Measurements from ENCODE around the gene ZXDB.
"Not testable (repeated sequence)": the region's sequence is repeated elsewhere in the genome, so short reads cannot be mapped to it uniquely, and the experiment has no call there.

The ZXDB gene

GRCh38 chrX:57596109-57596508 lies 4.3 kb downstream of the ZXDB start:
- Histone ChIP-seq H3K9me3 (ENCODE audit: severe bottlenecking) (no peaks in the 10 kb centered on the region), H3K27ac (ENCODE audit: poor library complexity, severe bottlenecking) (peak overlapping the region; percentile 88), H3K27me3 (ENCODE audit: insufficient read depth, poor library complexity, severe bottlenecking) (no peaks in the 10 kb centered on the region), H3K4me1 (ENCODE audit: insufficient read depth, poor library complexity, severe bottlenecking) (peaks cover 17% of the 10 kb centered on the region), H3K4me3 (ENCODE audit: severe bottlenecking) (peak overlapping the region; percentile 16), H3K36me3 (ENCODE audit: low read depth) (peaks cover 16% of the 10 kb centered on the region)
- TF ChIP-seq CTCF (IDR thresholded peaks at IDR 0.05; ENCODE audit: poor library complexity, severe bottlenecking) = no peak
- no peak for DNase-seq (ENCODE audit: low spot score)
- no peak for ATAC-seq (ENCODE audit: low read depth)

GRCh38 chrX:57596516-57596915 lies 4.7 kb downstream of the ZXDB start:
- TF ChIP-seq CTCF (IDR thresholded peaks at IDR 0.05; ENCODE audit: poor library complexity, severe bottlenecking) = no peak
- Histone ChIP-seq H3K4me3 (ENCODE audit: severe bottlenecking) (peak overlapping the region; percentile 16), H3K27ac (ENCODE audit: poor library complexity, severe bottlenecking) (peak overlapping the region; percentile 88), H3K27me3 (ENCODE audit: insufficient read depth, poor library complexity, severe bottlenecking) (no peaks in the 10 kb centered on the region), H3K36me3 (ENCODE audit: low read depth) (peaks cover 16% of the 10 kb centered on the region), H3K9me3 (ENCODE audit: severe bottlenecking) (no peaks in the 10 kb centered on the region), H3K4me1 (ENCODE audit: insufficient read depth, poor library complexity, severe bottlenecking) (peaks cover 14% of the 10 kb centered on the region)
- no peak for ATAC-seq (ENCODE audit: low read depth)
- no peak for DNase-seq (ENCODE audit: low spot score)

GRCh38 chrX:57607295-57608187 lies 15.7 kb downstream of the ZXDB start:
- Histone ChIP-seq H3K27ac (ENCODE audit: poor library complexity, severe bottlenecking) (no peak overlapping the region), H3K9me3 (ENCODE audit: severe bottlenecking) (no peaks in the 10 kb centered on the region), H3K36me3 (ENCODE audit: low read depth) (no peaks in the 10 kb centered on the region), H3K4me1 (ENCODE audit: insufficient read depth, poor library complexity, severe bottlenecking) (no peaks in the 10 kb centered on the region), H3K4me3 (ENCODE audit: severe bottlenecking) (no peak overlapping the region), H3K27me3 (ENCODE audit: insufficient read depth, poor library complexity, severe bottlenecking) (no peaks in the 10 kb centered on the region)
- ATAC-seq (ENCODE audit: low read depth) = no peak
- no peak for DNase-seq (ENCODE audit: low spot score)
- TF ChIP-seq CTCF (IDR thresholded peaks at IDR 0.05; ENCODE audit: poor library complexity, severe bottlenecking) = no peak

GRCh38 chrX:57613351-57613750 lies 21.5 kb downstream of the ZXDB start:
- not testable (repeated sequence) for H3K4me3 ChIP-seq (ENCODE audit: severe bottlenecking); H3K27ac ChIP-seq (ENCODE audit: poor library complexity, severe bottlenecking); H3K9me3 ChIP-seq (ENCODE audit: severe bottlenecking); H3K27me3 ChIP-seq (ENCODE audit: insufficient read depth, poor library complexity, severe bottlenecking); ATAC-seq (ENCODE audit: low read depth); DNase-seq (ENCODE audit: low spot score); H3K36me3 ChIP-seq (ENCODE audit: low read depth); H3K4me1 ChIP-seq (ENCODE audit: insufficient read depth, poor library complexity, severe bottlenecking)

GRCh38 chrX:57629438-57629837 lies 37.6 kb downstream of the ZXDB start:
- H3K9me3 ChIP-seq (ENCODE audit: severe bottlenecking); H3K4me3 ChIP-seq (ENCODE audit: severe bottlenecking); H3K36me3 ChIP-seq (ENCODE audit: low read depth); H3K4me1 ChIP-seq (ENCODE audit: insufficient read depth, poor library complexity, severe bottlenecking); H3K27me3 ChIP-seq (ENCODE audit: insufficient read depth, poor library complexity, severe bottlenecking); H3K27ac ChIP-seq (ENCODE audit: poor library complexity, severe bottlenecking); ATAC-seq (ENCODE audit: low read depth); DNase-seq (ENCODE audit: low spot score): not testable (repeated sequence)

- H3K9me3 ChIP-seq (ENCODE audit: severe bottlenecking) = no peaks in the 10 kb centered on the region
Observed at GRCh38 chrX:57640674-57641016, 48.8 kb downstream of the ZXDB start.

More at GRCh38 chrX:57640674-57641016, 48.8 kb downstream of the ZXDB start:
- no peaks in the 10 kb centered on the region for H3K27me3 ChIP-seq (ENCODE audit: insufficient read depth, poor library complexity, severe bottlenecking)
- peaks cover 19% of the 10 kb centered on the region for H3K4me1 ChIP-seq (ENCODE audit: insufficient read depth, poor library complexity, severe bottlenecking)
- peak overlapping the region; percentile 64 for H3K27ac ChIP-seq (ENCODE audit: poor library complexity, severe bottlenecking)
- DNase-seq (ENCODE audit: low spot score) = no peak
- no peaks in the 10 kb centered on the region for H3K36me3 ChIP-seq (ENCODE audit: low read depth)
- no peak for ATAC-seq (ENCODE audit: low read depth)
- H3K4me3 ChIP-seq (ENCODE audit: severe bottlenecking) = no peak overlapping the region
- no peak for TF ChIP-seq CTCF (IDR thresholded peaks at IDR 0.05; ENCODE audit: poor library complexity, severe bottlenecking)
